Naive thymus-derived CD4-positive, alpha-beta T cell (primary cell): ENCODE data around the gene GARIN5A. TPM values are rescaled to one million over a fixed set of nuclear protein-coding genes. Genes with fewer than 3 reads are reported as not detected.
A peak's percentile ranks its signal among the peaks of the same experiment; 100 is the strongest.

Source experiments
- ATAC-seq: fragments of 150-1000 bp; cut with Tn5 transposase; 2 replicates; pipeline ENCODE4 v1.10.0; 2021; ENCODE audit warnings: mild to moderate bottlenecking, moderate library complexity
- CTCF ChIA-PET: fragments of 350-600 bp; sonication (Branson Sonifier 250); formaldehyde crosslinking; loops from one replicate; lab custom pipeline; 2021; ENCODE audit warnings: antibody characterized with exemption; lab: Charles Lee
- POLR2A ChIA-PET: fragments of 350-600 bp; sonication (Branson Sonifier 250); formaldehyde crosslinking; loops from one replicate; lab custom pipeline; 2021; ENCODE audit warnings: antibody characterized with exemption, inconsistent platforms; lab: Charles Lee
- DNase-seq, 9 donors: peaks; one replicate each; pipeline versions ENCODE4 v3.0.0 to v3.0.0-alpha.2; 2020 to 2022; ENCODE audit warnings: mixed read lengths in 1 of 9
- H3K27ac ChIP-seq: one replicate; pipeline ENCODE4 v1.7.0; 2013; ENCODE audit warnings: mild to moderate bottlenecking, low read depth, low read length, moderate library complexity
- H3K27me3 ChIP-seq, 2 donors: one replicate each; pipeline ENCODE4 v1.7.0; 2013; ENCODE audit warnings: low read length in 2 of 2, mild to moderate bottlenecking in 2 of 2, moderate library complexity in 2 of 2; ENCODE audit not compliant: control insufficient read depth in 2 of 2, insufficient read depth in 2 of 2
- H3K36me3 ChIP-seq, 3 experiments: 1 replicate in 2 of 3; 2 replicates in 1 of 3; pipeline ENCODE4 v1.7.0; 2013; ENCODE audit warnings: low read length in 3 of 3, mild to moderate bottlenecking in 3 of 3, moderate library complexity in 1 of 3; ENCODE audit not compliant: insufficient read depth in 3 of 3, control insufficient read depth in 2 of 3
- H3K4me1 ChIP-seq, 2 donors: one replicate each; pipeline ENCODE4 v1.7.0; 2013; ENCODE audit warnings: low read length in 2 of 2, mild to moderate bottlenecking in 2 of 2, moderate library complexity in 1 of 2; ENCODE audit not compliant: control insufficient read depth in 2 of 2, insufficient read depth in 2 of 2
- H3K4me3 ChIP-seq: 2 replicates; pipeline ENCODE4 v1.7.0; 2013; ENCODE audit warnings: mild to moderate bottlenecking, low read length
- H3K9me3 ChIP-seq, 3 experiments: 1 replicate in 2 of 3; 2 replicates in 1 of 3; pipeline ENCODE4 v1.7.0; 2013; ENCODE audit warnings: low read length in 3 of 3; ENCODE audit not compliant: control insufficient read depth in 2 of 3
- H3K27ac Mint-ChIP-seq, 9 donors: one replicate each; pipeline ENCODE4 v1.8.0; 2020 to 2022; ENCODE audit warnings: mixed read lengths in 9 of 9, mild to moderate bottlenecking in 8 of 9, moderate library complexity in 5 of 9, inconsistent platforms in 2 of 9
- H3K27me3 Mint-ChIP-seq, 5 donors: one replicate each; pipeline ENCODE4 v1.8.0; 2021 to 2022; ENCODE audit warnings: mixed read lengths in 5 of 5, mild to moderate bottlenecking in 1 of 5
- H3K36me3 Mint-ChIP-seq, 5 donors: one replicate each; pipeline ENCODE4 v1.8.0; 2020 to 2022; ENCODE audit warnings: mixed read lengths in 5 of 5, mild to moderate bottlenecking in 3 of 5, inconsistent platforms in 1 of 5
- H3K4me1 Mint-ChIP-seq, 7 donors: one replicate each; pipeline ENCODE4 v1.8.0; 2020 to 2022; ENCODE audit warnings: mixed read lengths in 7 of 7, mild to moderate bottlenecking in 3 of 7, inconsistent platforms in 1 of 7
- H3K4me3 Mint-ChIP-seq, 10 donors: one replicate each; pipeline ENCODE4 v1.8.0; 2020 to 2022; ENCODE audit warnings: mild to moderate bottlenecking in 10 of 10, mixed read lengths in 10 of 10, moderate library complexity in 6 of 10, inconsistent platforms in 2 of 10
- H3K9me3 Mint-ChIP-seq, 11 donors: one replicate each; pipeline ENCODE4 v1.8.0; 2020 to 2022; ENCODE audit warnings: mixed read lengths in 11 of 11, mild to moderate bottlenecking in 4 of 11, inconsistent platforms in 1 of 11, moderate library complexity in 1 of 11
- intact Hi-C, 2 donors: fragments of 100-400 bp; cut with micrococcal nuclease; formaldehyde crosslinking; loops; one replicate each; pipeline ENCODE4 v1.15.1; 2023
- polyA plus RNA-seq, 2 donors: library from polyadenylated mRNA; unstranded; fragments of 300-500 nt; fragmentation: Illumina TruSeq; gene quantifications; one replicate each; pipeline ENCODE4 v1.2.3, GENCODE V29; 2021
- total RNA-seq, 6 experiments: library from RNA in 5 of 6; stranded (reverse) in 5 of 6; gene quantifications; 1 replicate in 5 of 6; 2 replicates in 1 of 6; pipeline ENCODE4 v1.2.3 and lab custom pipeline; 2021 to 2026

GARIN5A gene
- total and polyA plus RNA-seq, 7 experiments from 2014 or later: 0.59 to 3.1 (median 0.76) TPM; not detected in 1

DNA sequence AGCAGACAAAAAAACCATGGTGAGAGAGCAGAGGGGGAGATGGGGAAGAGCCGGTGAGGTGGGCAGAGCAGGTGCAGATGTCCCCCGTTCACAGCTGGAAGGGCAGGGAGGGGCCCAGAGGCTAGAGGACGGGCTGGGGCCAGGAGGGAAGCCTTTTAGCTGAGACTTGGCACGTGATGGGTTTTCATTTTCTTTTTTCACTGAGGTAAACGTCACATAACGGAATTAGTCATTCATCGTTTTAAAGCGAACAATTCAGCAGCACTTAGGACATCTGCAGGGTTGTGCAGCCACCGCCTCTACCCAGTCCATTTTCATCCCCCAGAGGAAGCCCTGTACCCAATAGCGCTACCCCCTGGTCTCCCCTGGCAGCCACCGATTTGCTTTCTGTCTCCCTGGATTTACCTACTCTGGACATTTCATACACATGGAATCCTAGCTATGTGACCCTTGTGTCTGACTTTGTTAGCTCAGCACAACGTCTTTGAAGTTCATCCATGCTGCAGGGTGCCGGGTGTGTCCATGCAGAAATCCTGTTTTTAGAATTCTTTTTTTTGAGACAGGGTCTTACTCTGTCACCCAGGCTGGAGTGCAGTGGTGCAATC lies 16.4 kb downstream of the GARIN5A start:
- Mint-ChIP-seq H3K36me3 (no peaks in the 10 kb centered on the region), H3K4me1 (peaks cover 0 to 14% (median 4%) of the 10 kb centered on the region in 7 donors), H3K27me3 (peaks cover 10 to 49% (median 28%) of the 10 kb centered on the region in 5 donors), H3K27ac (no peak overlapping the region), H3K4me3 (no peak overlapping the region), H3K9me3 (peaks cover 0 to 1% (median 0%) of the 10 kb centered on the region in 11 donors)
- no peak overlapping the region for H3K27ac ChIP-seq
- CTCF ChIA-PET: interaction anchor here (0.6 to 1.6 kb wide), 4 partner anchors 92 to 103 kb away, joined by 3 to 13 read pairs (median 6); no protein-coding TSS in a partner anchor
- POLR2A ChIA-PET: interaction anchor here (0.8 kb wide), 1 partner anchor 103 kb away, joined by 3 read pairs; no protein-coding TSS in a partner anchor
- DNase-seq (no peak), ATAC-seq (peak; percentile 30)
- intact Hi-C loops: loop anchor here in 1 of 2 donors (5.0 kb wide), 1 partner anchor 48 kb away; no protein-coding TSS in a partner anchor
- H3K9me3 ChIP-seq: no peaks in the 10 kb centered on the region
- H3K4me3 ChIP-seq: no peak overlapping the region
- peaks cover 0 to 6% of the 10 kb centered on the region in 2 donors for H3K27me3 ChIP-seq
- H3K4me1 ChIP-seq: peaks cover 0 to 5% of the 10 kb centered on the region in 2 donors
- H3K36me3 ChIP-seq: no peaks in the 10 kb centered on the region

DNA sequence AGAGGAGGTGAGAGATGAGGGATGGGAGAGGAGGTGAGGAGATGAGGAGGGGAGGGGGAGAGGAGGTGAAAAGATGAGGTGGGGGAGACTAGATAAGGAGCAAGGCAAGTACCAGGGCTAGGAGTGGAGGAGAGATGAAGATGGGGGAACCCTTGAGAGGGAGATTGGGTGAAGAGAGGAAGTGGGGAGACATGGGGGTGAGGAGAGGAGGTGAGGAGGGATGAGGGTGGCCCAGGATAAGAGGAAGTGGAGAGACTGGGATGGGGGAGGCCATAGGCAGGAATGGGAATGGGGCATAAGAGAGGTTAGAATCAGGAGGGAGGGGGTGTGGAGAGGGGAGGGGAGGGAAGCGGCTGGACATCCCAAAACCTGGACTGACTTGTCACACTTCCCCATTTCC lies 17.0 kb downstream of the GARIN5A start:
- Mint-ChIP-seq H3K4me3 (peak overlapping the region in 1 of 10 donors; percentile 12), H3K27me3 (peaks cover 10 to 42% (median 28%) of the 10 kb centered on the region in 5 donors), H3K4me1 (peaks cover 0 to 14% (median 4%) of the 10 kb centered on the region in 7 donors), H3K36me3 (no peaks in the 10 kb centered on the region), H3K9me3 (peaks cover 0 to 1% (median 0%) of the 10 kb centered on the region in 11 donors), H3K27ac (no peak overlapping the region)
- ChIA-PET POLR2A (interaction anchor here (0.6 kb wide), 1 partner anchor 84 kb away, joined by 3 read pairs; no protein-coding TSS in a partner anchor), CTCF (interaction anchor here (0.6 kb wide), 1 partner anchor 95 kb away, joined by 3 read pairs; no protein-coding TSS in a partner anchor)
- H3K4me3 ChIP-seq: no peak overlapping the region
- no peak overlapping the region for H3K27ac ChIP-seq
- no peaks in the 10 kb centered on the region for H3K36me3 ChIP-seq
- ATAC-seq: no peak
- H3K9me3 ChIP-seq: no peaks in the 10 kb centered on the region
- H3K4me1 ChIP-seq: peaks cover 0 to 5% of the 10 kb centered on the region in 2 donors
- no peak for DNase-seq
- H3K27me3 ChIP-seq: peaks cover 0 to 6% of the 10 kb centered on the region in 2 donors
- intact Hi-C loops: loop anchor here in 1 of 2 donors (5.0 kb wide), 1 partner anchor 47 kb away; no protein-coding TSS in a partner anchor

DNA sequence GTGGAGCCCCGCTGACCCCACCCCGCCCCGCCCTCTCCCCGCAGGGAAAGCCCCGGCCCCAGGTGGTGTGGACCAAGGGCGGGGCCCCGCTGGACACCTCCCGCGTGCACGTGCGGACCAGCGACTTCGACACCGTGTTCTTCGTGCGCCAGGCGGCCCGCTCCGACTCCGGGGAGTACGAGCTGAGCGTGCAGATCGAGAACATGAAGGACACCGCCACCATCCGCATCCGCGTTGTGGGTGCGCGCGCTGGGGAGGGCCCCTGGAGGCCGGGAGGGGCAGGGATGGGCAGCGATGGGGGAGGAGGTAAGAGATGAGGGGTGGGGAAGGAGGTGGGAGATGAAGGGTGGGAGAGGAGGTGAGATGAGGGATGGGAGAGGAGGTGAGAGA lies 17.6 kb downstream of the GARIN5A start:
- Histone ChIP-seq H3K4me1 (peaks cover 0 to 5% of the 10 kb centered on the region in 2 donors), H3K9me3 (no peaks in the 10 kb centered on the region), H3K27me3 (peaks cover 0 to 6% of the 10 kb centered on the region in 2 donors), H3K4me3 (no peak overlapping the region), H3K27ac (no peak overlapping the region), H3K36me3 (no peaks in the 10 kb centered on the region)
- Mint-ChIP-seq H3K4me3 (no peak overlapping the region), H3K36me3 (no peaks in the 10 kb centered on the region), H3K27me3 (peaks cover 10 to 41% (median 28%) of the 10 kb centered on the region in 5 donors), H3K9me3 (peaks cover 0 to 1% (median 0%) of the 10 kb centered on the region in 11 donors), H3K27ac (no peak overlapping the region), H3K4me1 (peaks cover 0 to 14% (median 4%) of the 10 kb centered on the region in 7 donors)
- POLR2A ChIA-PET: interaction anchor here (0.6 kb wide), 1 partner anchor 83 kb away, joined by 3 read pairs; no protein-coding TSS in a partner anchor
- CTCF ChIA-PET: no interaction called here
- DNase-seq (no peak), ATAC-seq (no peak)
- intact Hi-C loops: no loop called here

DNA sequence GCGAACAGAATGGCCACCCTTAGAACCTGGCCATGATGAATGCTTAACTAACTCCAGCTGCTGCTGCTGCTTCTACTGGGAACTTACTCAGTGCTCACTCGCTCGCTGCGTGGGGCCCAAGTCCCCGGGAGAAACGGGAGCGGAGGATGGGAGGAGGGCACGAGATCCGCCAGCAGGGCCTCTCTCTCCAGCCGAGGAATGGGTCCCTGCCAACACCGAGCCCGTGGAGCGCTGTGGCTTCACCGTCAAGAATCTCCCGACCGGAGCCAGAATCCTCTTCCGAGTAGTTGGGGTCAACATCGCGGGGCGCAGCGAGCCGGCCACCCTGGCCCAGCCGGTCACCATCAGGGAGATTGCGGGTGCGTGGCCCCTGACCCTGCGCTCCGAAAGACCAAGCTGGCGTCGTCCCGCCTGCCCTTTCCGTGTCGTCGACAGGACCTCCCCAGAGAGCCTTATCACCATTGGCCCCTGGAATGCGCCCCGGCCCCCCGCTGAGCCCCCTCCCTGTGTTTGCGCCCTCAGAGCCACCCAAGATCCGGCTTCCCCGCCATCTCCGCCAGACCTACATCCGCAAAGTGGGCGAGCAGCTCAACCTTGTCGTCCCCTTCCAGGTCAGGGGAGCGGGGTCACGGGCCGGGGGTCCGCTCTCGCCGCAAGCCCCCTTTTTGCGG lies 18.1 kb downstream of the GARIN5A start:
- no peak for DNase-seq
- no peaks in the 10 kb centered on the region for H3K36me3 ChIP-seq
- H3K4me1 ChIP-seq: peaks cover 0 to 5% of the 10 kb centered on the region in 2 donors
- H3K4me3 ChIP-seq: no peak overlapping the region
- H3K4me3 Mint-ChIP-seq: no peak overlapping the region
- POLR2A ChIA-PET: no interaction called here
- H3K36me3 Mint-ChIP-seq: no peaks in the 10 kb centered on the region
- CTCF ChIA-PET: interaction anchor here (0.6 kb wide), 1 partner anchor 337 kb away, joined by 4 read pairs; no protein-coding TSS in a partner anchor
- H3K9me3 ChIP-seq: no peaks in the 10 kb centered on the region
- peaks cover 0 to 14% (median 4%) of the 10 kb centered on the region in 7 donors for H3K4me1 Mint-ChIP-seq
- H3K27ac Mint-ChIP-seq: no peak overlapping the region
- ATAC-seq: no peak
- no peak overlapping the region for H3K27ac ChIP-seq
- peaks cover 0 to 6% of the 10 kb centered on the region in 2 donors for H3K27me3 ChIP-seq
- intact Hi-C loops: no loop called here
- H3K27me3 Mint-ChIP-seq: peaks cover 10 to 40% (median 28%) of the 10 kb centered on the region in 5 donors
- peaks cover 0 to 1% (median 0%) of the 10 kb centered on the region in 11 donors for H3K9me3 Mint-ChIP-seq

DNA sequence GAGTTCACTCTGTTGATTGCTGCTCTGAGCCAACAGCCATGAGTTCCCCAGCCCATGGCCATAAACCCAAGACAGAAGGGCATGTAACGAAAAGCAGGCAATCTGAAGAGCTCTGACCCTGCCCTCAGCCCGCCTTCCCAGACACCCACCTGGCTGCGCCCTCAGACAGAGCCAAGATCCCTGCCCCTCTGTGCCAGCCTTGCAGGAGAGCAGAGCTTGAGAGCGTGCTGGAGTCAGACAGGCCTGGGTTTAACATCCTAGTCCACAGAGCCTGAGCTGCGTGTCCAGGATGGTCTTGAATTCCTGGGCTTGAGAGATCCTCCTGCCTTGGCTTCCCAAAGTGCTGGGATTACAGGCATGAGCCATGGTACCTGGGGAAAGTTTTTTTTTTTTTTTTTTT lies 19.3 kb downstream of the GARIN5A start:
- Histone ChIP-seq H3K27ac (no peak overlapping the region), H3K27me3 (peaks cover 0 to 6% of the 10 kb centered on the region in 2 donors), H3K4me3 (no peak overlapping the region), H3K9me3 (no peaks in the 10 kb centered on the region), H3K36me3 (no peaks in the 10 kb centered on the region), H3K4me1 (peaks cover 0 to 5% of the 10 kb centered on the region in 2 donors)
- no peak overlapping the region for H3K4me3 Mint-ChIP-seq
- peaks cover 10 to 34% (median 28%) of the 10 kb centered on the region in 5 donors for H3K27me3 Mint-ChIP-seq
- POLR2A ChIA-PET: no interaction called here
- no peaks in the 10 kb centered on the region for H3K9me3 Mint-ChIP-seq
- no peak overlapping the region for H3K27ac Mint-ChIP-seq
- H3K4me1 Mint-ChIP-seq: peaks cover 0 to 14% (median 4%) of the 10 kb centered on the region in 7 donors
- intact Hi-C loops: no loop called here
- no peaks in the 10 kb centered on the region for H3K36me3 Mint-ChIP-seq
- ATAC-seq: no peak
- no peak for DNase-seq
- CTCF ChIA-PET: interaction anchor here (0.7 kb wide), 1 partner anchor 10 kb away, joined by 4 read pairs; no protein-coding TSS in a partner anchor

DNA sequence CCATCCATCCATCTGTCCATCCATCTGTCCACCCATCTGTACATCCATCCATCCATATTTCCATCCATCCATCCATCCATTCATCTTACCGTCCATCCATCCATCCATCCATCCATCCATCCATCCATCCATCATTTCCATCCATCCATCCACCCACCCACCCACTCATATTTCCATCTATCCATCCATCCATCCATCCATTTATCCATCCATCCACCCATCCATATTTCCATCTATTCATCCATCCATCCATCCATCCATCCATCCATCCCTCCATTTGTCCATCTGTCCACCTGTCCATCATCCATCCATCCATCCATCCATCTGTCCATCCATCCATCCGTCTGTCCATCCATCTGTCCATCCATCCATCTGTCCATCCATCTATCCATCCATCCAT lies 20.7 kb downstream of the GARIN5A start:
- CTCF ChIA-PET: interaction anchor here (1.0 kb wide), 1 partner anchor 99 kb away, joined by 6 read pairs; no protein-coding TSS in a partner anchor
- no peak overlapping the region for H3K4me3 ChIP-seq
- peak overlapping the region in 1 of 10 donors; percentile 17 for H3K4me3 Mint-ChIP-seq

More for the DNA sequence above, 20.7 kb downstream of the GARIN5A start:
- POLR2A ChIA-PET: no interaction called here
- Histone ChIP-seq H3K27me3 (peaks cover 0 to 6% of the 10 kb centered on the region in 2 donors), H3K4me1 (no peaks in the 10 kb centered on the region), H3K27ac (no peak overlapping the region), H3K36me3 (no peaks in the 10 kb centered on the region), H3K9me3 (no peaks in the 10 kb centered on the region)
- Mint-ChIP-seq H3K4me1 (peaks cover 0 to 10% (median under 1%) of the 10 kb centered on the region in 7 donors), H3K36me3 (no peaks in the 10 kb centered on the region), H3K9me3 (no peaks in the 10 kb centered on the region), H3K27ac (peak overlapping the region in 1 of 9 donors; percentile 11), H3K27me3 (peaks cover 9 to 33% (median 19%) of the 10 kb centered on the region in 5 donors)
- no peak for ATAC-seq
- no peak for DNase-seq
- intact Hi-C loops: no loop called here
